ENCODE results near the gene FAM222B. TPM values are rescaled to one million over a fixed set of nuclear protein-coding genes. Genes with fewer than 3 reads are reported as not detected.

Gene FAM222B
- total and polyA plus RNA-seq, 9 of the 15 experiments (the other 6 are each of a cell fraction or from before 2014, with no cell fraction given): 4.0 to 34.6 (median 7.5) TPM

DNA sequence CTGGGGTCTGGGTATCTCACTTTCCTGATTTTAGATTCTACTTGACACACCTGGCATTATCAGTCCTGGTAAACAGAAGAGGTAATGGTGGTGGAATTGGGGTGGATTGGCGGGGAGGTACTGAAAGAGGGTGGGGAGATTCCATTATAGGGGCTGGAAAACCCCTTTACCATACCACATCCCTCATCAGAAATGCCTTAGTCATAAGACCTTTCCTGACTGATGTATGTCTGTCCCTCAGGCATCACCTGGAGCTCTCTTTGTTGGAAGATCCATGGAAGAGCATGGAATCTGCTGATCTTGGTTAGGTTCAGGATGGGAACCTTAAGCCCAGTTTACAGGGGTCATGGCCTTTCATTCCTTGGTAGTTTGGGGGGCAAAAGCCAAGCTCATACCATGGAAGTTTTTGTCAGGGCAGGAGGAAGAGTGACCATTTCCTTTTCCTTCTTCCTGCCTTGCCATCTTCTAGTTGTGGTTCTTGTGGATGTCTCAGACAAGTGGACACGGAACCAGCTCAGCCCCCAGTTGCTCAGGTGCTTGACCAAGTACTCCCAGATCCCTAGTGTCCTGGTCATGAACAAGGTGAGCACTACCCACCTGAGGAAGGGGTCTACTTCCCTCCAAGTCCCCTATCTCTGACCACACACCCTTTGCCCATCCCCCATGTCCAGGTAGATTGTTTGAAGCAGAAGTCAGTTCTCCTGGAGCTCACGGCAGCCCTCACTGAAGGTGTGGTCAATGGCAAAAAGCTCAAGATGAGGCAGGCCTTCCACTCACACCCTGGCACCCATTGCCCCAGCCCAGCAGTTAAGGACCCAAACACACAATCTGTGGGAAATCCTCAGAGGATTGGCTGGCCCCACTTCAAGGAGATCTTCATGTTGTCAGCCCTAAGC, 15.6 kb upstream of the FAM222B start:
- in situ Hi-C loops (cut with MboI): no loop called here
- TF ChIP-seq NFE2L1 (tag; IDR thresholded peaks at IDR 0.05; ENCODE audit: borderline replicate concordance, low read depth) (no peak), DDX20 (tag; IDR thresholded peaks at IDR 0.05; ENCODE audit: low read depth) (no peak), NCOR1 (IDR thresholded peaks at IDR 0.05) (peak; percentile 9; the same call in 1 of the 2 replicates), MAFF (IDR thresholded peaks at IDR 0.05; ENCODE audit: low read length) (no peak), FOXA1 (IDR thresholded peaks at IDR 0.05; ENCODE audit: borderline replicate concordance) (no peak), ZNF77 (CRISPR knock-in tag; IDR thresholded peaks at IDR 0.05) (peak; percentile 27; the same call in 1 of the 2 replicates), ZNF436 (CRISPR knock-in tag; IDR thresholded peaks at IDR 0.05) (0 out of 2 replicates have a peak, but pooled peaks have one; percentile 11), ATF7 (IDR thresholded peaks at IDR 0.05) (no peak), MYNN (IDR thresholded peaks at IDR 0.05) (0 out of 2 replicates have a peak, but pooled peaks have one; percentile 34), MYNN (CRISPR knock-in tag; IDR thresholded peaks at IDR 0.05) (no peak)
- TF ChIP-seq, protein P1, sequence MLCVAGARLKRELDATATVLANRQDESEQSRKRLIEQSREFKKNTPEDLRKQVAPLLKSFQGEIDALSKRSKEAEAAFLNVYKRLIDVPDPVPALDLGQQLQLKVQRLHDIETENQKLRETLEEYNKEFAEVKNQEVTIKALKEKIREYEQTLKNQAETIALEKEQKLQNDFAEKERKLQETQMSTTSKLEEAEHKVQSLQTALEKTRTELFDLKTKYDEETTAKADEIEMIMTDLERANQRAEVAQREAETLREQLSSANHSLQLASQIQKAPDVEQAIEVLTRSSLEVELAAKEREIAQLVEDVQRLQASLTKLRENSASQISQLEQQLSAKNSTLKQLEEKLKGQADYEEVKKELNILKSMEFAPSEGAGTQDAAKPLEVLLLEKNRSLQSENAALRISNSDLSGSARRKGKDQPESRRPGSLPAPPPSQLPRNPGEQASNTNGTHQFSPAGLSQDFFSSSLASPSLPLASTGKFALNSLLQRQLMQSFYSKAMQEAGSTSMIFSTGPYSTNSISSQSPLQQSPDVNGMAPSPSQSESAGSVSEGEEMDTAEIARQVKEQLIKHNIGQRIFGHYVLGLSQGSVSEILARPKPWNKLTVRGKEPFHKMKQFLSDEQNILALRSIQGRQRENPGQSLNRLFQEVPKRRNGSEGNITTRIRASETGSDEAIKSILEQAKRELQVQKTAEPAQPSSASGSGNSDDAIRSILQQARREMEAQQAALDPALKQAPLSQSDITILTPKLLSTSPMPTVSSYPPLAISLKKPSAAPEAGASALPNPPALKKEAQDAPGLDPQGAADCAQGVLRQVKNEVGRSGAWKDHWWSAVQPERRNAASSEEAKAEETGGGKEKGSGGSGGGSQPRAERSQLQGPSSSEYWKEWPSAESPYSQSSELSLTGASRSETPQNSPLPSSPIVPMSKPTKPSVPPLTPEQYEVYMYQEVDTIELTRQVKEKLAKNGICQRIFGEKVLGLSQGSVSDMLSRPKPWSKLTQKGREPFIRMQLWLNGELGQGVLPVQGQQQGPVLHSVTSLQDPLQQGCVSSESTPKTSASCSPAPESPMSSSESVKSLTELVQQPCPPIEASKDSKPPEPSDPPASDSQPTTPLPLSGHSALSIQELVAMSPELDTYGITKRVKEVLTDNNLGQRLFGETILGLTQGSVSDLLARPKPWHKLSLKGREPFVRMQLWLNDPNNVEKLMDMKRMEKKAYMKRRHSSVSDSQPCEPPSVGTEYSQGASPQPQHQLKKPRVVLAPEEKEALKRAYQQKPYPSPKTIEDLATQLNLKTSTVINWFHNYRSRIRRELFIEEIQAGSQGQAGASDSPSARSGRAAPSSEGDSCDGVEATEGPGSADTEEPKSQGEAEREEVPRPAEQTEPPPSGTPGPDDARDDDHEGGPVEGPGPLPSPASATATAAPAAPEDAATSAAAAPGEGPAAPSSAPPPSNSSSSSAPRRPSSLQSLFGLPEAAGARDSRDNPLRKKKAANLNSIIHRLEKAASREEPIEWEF (CRISPR knock-in tag; IDR thresholded peaks at IDR 0.05): no peak
- TF ChIP-seq, protein P2, sequence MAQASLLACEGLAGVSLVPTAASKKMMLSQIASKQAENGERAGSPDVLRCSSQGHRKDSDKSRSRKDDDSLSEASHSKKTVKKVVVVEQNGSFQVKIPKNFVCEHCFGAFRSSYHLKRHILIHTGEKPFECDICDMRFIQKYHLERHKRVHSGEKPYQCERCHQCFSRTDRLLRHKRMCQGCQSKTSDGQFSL (CRISPR knock-in tag; IDR thresholded peaks at IDR 0.05): no peak
- TF ChIP-seq, protein P2 (tag; IDR thresholded peaks at IDR 0.05): no peak
- TF ChIP-seq, protein P3, sequence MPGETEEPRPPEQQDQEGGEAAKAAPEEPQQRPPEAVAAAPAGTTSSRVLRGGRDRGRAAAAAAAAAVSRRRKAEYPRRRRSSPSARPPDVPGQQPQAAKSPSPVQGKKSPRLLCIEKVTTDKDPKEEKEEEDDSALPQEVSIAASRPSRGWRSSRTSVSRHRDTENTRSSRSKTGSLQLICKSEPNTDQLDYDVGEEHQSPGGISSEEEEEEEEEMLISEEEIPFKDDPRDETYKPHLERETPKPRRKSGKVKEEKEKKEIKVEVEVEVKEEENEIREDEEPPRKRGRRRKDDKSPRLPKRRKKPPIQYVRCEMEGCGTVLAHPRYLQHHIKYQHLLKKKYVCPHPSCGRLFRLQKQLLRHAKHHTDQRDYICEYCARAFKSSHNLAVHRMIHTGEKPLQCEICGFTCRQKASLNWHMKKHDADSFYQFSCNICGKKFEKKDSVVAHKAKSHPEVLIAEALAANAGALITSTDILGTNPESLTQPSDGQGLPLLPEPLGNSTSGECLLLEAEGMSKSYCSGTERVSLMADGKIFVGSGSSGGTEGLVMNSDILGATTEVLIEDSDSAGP (CRISPR knock-in tag; IDR thresholded peaks at IDR 0.05): no peak

More for the DNA sequence above, 15.6 kb upstream of the FAM222B start:
- H4K20me1 ChIP-seq (replicated peaks; ENCODE audit: control insufficient read depth, insufficient read depth, low read length): no peaks in the 10 kb centered on the region
- WGBS (ENCODE audit: insufficient coverage, low coverage, missing lambda C conversion rate): 68% methylated on average over 3 of the region's 3 CpGs
- H3K9me3 ChIP-seq (replicated peaks; ENCODE audit: control insufficient read depth, insufficient read depth, low read depth, low read length): peaks cover 3% of the 10 kb centered on the region
- peaks cover 44% of the 10 kb centered on the region for H3K36me3 ChIP-seq (ENCODE audit: control insufficient read depth, insufficient read depth, low read length)
- peak overlapping the region; percentile 54 for H3K4me2 ChIP-seq (ENCODE audit: insufficient read depth, low read length)
- H3K79me2 ChIP-seq (ENCODE audit: control insufficient read depth, insufficient read depth, low read length): peaks cover 76% of the 10 kb centered on the region
- intact Hi-C loops (cut with micrococcal nuclease): no loop called here
- H2AFZ ChIP-seq (ENCODE audit: low read depth, low read length): no peak overlapping the region
- no peak overlapping the region; the same call in 2 of the 3 replicates for H3K27ac ChIP-seq (ENCODE audit: extremely low read depth, low read depth, low read length)
- BruUV-seq (replicated peaks): TSS peak; percentile 3
- ChIA-PET CTCF (ENCODE audit: low intra/inter-chr PET ratio) (no interaction called here), POLR2A (interaction anchor here (0.6 to 7.5 kb wide), 7 partner anchors 13 to 133 kb away, joined by 3 to 49 read pairs (median 4); partner anchors contain the start of gene FAM222B)
- FAIRE-seq (no peak), ATAC-seq (no peak), DNase-seq (ENCODE audit: extremely low read depth in 1 of 4, low spot score in 3 of 4) (peak in 1 of 4 experiments; percentile 10)
- no peak overlapping the region; a peak in 1 of 4 replicates for H3K9ac ChIP-seq (ENCODE audit: insufficient read depth in 1 of 2, low read depth in 2 of 2, low read length in 2 of 2)
- no peak overlapping the region for H3K4me3 ChIP-seq
- no peaks in the 10 kb centered on the region for H3K9me1 ChIP-seq (ENCODE audit: control insufficient read depth, insufficient read depth, low read length)
- H3K27me3 ChIP-seq (ENCODE audit: control insufficient read depth in 2 of 2, insufficient read depth in 2 of 2, low read length in 2 of 2): no peaks in the 10 kb centered on the region
- peaks cover 24 to 34% of the 10 kb centered on the region in 2 experiments for H3K4me1 ChIP-seq (replicated peaks in 1 of 2; ENCODE audit: control insufficient read depth in 2 of 2, insufficient read depth in 2 of 2, low read length in 2 of 2)

Measured in K562 (cell line).